H1 (cell line): ENCODE results near the gene MXD4. TPM values are rescaled to one million over a fixed set of nuclear protein-coding genes. Genes with fewer than 3 reads are reported as not detected.

Experiments
- BRCA1 ChIP-seq: IDR thresholded peaks from 2 replicates; pipeline ENCODE4 v1.6.1; 2012; ENCODE audit warnings: low read depth, low read length, improper control_type of control experiment
- CREB1 ChIP-seq: IDR thresholded peaks from 2 replicates; pipeline ENCODE4 v1.6.1; 2012; ENCODE audit warnings: inconsistent platforms
- KDM5A ChIP-seq: fragments of 200-600 bp; IDR thresholded peaks from 2 replicates; pipeline ENCODE4 v1.7.1; 2012; ENCODE audit warnings: mild to moderate bottlenecking, low read length, inconsistent platforms, mixed read lengths
- NRF1 ChIP-seq: IDR thresholded peaks from 2 replicates; pipeline ENCODE4 v1.6.1; 2011; ENCODE audit warnings: mild to moderate bottlenecking, low read depth, low read length, improper control_type of control experiment
- RXRA ChIP-seq: IDR thresholded peaks from 2 replicates; pipeline ENCODE4 v1.6.1; 2011; ENCODE audit warnings: low read depth, mild to moderate bottlenecking, low read length, moderate library complexity; ENCODE audit not compliant: insufficient read depth
- SIX5 ChIP-seq: IDR thresholded peaks from 2 replicates; pipeline ENCODE4 v1.6.1; 2011; ENCODE audit warnings: mild to moderate bottlenecking, low read depth, low read length
- SP1 ChIP-seq: IDR thresholded peaks from 2 replicates; pipeline ENCODE4 v1.6.1; 2011; ENCODE audit warnings: low read depth, low read length
- SRF ChIP-seq: IDR thresholded peaks from 2 replicates; pipeline ENCODE4 v1.6.1; 2011; ENCODE audit warnings: mild to moderate bottlenecking, low read depth, low read length, moderate library complexity
- TBP ChIP-seq: IDR thresholded peaks from 2 replicates; pipeline ENCODE4 v1.6.1; 2011; ENCODE audit warnings: low read depth, low read length, improper control_type of control experiment
- polyA plus RNA-seq, 7 experiments: library from polyadenylated mRNA; depleted of rRNA in 3 of 7; stranded (reverse) in 5 of 7; unstranded in 2 of 7; fragments of >200 nt in 5 of 7; fragments of 200-250 nt in 2 of 7; gene quantifications; 1 replicate in 5 of 7; 2 replicates in 1 of 7; 4 replicates in 1 of 7; pipeline versions ENCODE4 v1.2.1 to v1.2.3, GENCODE V29; 2011 to 2013; ENCODE audit warnings: missing spikeins in 2 of 7, mixed read lengths in 2 of 7
- total RNA-seq: library from RNA; stranded (reverse); fragmentation: NEBNext Ultra II Directional; extraction: Animal tissue kit (Norgen Biotek cat#: 25700); gene quantifications from 2 replicates; pipeline ENCODE4 v1.2.1, GENCODE V29; 2021
- TF ChIP-seq, protein P1 (sequence below): fragments of 300-600 bp; sonication (generic); IDR thresholded peaks from 2 replicates; pipeline ENCODE4 v1.7.1; 2012; ENCODE audit warnings: low read length, moderate library complexity, mild to moderate bottlenecking, inconsistent platforms; ENCODE audit not compliant: insufficient replicate concordance
- TF ChIP-seq, protein P2 (sequence below): IDR thresholded peaks from 2 replicates; pipeline ENCODE4 v1.6.1; 2011; ENCODE audit warnings: low read length, improper control_type of control experiment

Gene MXD4
- total and polyA plus RNA-seq, 2 of the 8 experiments (the other 6 are each of a cell fraction or from before 2014, with no cell fraction given), result 18.0 to 20.8 TPM

DNA sequence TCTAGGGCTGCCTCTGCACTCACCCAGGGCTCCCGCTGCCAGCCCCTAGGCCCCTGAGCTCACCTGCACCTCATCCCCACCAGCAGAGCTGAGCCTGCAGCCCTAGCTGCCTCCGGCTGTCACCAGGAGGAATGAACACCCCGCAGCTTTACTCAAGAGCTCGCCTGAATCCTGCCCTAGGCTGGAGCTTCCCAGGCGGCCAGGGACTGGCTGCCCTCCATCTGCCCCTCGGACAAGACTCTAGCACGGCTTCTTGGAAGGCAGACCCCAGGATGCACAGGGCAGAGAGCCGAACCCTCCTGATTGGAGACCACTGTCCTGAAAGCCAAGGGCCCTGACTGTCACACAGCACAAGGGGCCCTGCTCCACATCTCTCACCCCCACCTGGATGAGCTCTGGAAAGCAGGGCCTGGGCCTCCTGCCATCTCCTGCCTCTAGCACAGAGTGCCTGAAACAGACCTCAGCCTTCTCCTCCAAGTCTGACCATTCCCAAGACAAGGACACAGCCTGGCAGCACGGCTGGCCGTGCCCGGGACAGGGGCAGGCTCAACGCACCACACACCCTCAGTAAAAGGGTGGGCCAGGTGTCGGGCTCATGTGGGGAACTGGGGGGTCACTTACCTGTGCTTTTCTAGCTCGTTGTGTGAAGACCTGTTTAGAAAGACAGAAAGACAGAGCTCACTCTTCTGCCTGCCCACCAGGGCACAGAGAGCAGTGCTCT is 4.4 kb downstream of the MXD4 start (continued):
- TF ChIP-seq, protein P1, sequence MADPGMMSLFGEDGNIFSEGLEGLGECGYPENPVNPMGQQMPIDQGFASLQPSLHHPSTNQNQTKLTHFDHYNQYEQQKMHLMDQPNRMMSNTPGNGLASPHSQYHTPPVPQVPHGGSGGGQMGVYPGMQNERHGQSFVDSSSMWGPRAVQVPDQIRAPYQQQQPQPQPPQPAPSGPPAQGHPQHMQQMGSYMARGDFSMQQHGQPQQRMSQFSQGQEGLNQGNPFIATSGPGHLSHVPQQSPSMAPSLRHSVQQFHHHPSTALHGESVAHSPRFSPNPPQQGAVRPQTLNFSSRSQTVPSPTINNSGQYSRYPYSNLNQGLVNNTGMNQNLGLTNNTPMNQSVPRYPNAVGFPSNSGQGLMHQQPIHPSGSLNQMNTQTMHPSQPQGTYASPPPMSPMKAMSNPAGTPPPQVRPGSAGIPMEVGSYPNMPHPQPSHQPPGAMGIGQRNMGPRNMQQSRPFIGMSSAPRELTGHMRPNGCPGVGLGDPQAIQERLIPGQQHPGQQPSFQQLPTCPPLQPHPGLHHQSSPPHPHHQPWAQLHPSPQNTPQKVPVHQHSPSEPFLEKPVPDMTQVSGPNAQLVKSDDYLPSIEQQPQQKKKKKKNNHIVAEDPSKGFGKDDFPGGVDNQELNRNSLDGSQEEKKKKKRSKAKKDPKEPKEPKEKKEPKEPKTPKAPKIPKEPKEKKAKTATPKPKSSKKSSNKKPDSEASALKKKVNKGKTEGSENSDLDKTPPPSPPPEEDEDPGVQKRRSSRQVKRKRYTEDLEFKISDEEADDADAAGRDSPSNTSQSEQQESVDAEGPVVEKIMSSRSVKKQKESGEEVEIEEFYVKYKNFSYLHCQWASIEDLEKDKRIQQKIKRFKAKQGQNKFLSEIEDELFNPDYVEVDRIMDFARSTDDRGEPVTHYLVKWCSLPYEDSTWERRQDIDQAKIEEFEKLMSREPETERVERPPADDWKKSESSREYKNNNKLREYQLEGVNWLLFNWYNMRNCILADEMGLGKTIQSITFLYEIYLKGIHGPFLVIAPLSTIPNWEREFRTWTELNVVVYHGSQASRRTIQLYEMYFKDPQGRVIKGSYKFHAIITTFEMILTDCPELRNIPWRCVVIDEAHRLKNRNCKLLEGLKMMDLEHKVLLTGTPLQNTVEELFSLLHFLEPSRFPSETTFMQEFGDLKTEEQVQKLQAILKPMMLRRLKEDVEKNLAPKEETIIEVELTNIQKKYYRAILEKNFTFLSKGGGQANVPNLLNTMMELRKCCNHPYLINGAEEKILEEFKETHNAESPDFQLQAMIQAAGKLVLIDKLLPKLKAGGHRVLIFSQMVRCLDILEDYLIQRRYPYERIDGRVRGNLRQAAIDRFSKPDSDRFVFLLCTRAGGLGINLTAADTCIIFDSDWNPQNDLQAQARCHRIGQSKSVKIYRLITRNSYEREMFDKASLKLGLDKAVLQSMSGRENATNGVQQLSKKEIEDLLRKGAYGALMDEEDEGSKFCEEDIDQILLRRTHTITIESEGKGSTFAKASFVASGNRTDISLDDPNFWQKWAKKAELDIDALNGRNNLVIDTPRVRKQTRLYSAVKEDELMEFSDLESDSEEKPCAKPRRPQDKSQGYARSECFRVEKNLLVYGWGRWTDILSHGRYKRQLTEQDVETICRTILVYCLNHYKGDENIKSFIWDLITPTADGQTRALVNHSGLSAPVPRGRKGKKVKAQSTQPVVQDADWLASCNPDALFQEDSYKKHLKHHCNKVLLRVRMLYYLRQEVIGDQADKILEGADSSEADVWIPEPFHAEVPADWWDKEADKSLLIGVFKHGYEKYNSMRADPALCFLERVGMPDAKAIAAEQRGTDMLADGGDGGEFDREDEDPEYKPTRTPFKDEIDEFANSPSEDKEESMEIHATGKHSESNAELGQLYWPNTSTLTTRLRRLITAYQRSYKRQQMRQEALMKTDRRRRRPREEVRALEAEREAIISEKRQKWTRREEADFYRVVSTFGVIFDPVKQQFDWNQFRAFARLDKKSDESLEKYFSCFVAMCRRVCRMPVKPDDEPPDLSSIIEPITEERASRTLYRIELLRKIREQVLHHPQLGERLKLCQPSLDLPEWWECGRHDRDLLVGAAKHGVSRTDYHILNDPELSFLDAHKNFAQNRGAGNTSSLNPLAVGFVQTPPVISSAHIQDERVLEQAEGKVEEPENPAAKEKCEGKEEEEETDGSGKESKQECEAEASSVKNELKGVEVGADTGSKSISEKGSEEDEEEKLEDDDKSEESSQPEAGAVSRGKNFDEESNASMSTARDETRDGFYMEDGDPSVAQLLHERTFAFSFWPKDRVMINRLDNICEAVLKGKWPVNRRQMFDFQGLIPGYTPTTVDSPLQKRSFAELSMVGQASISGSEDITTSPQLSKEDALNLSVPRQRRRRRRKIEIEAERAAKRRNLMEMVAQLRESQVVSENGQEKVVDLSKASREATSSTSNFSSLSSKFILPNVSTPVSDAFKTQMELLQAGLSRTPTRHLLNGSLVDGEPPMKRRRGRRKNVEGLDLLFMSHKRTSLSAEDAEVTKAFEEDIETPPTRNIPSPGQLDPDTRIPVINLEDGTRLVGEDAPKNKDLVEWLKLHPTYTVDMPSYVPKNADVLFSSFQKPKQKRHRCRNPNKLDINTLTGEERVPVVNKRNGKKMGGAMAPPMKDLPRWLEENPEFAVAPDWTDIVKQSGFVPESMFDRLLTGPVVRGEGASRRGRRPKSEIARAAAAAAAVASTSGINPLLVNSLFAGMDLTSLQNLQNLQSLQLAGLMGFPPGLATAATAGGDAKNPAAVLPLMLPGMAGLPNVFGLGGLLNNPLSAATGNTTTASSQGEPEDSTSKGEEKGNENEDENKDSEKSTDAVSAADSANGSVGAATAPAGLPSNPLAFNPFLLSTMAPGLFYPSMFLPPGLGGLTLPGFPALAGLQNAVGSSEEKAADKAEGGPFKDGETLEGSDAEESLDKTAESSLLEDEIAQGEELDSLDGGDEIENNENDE, result no peak
- TF ChIP-seq SIX5, result no peak
- TF ChIP-seq BRCA1, result no peak
- TF ChIP-seq RXRA, result no peak
- TF ChIP-seq NRF1, result no peak
- no peak for TF ChIP-seq TBP
- no peak for TF ChIP-seq SRF
- no peak for TF ChIP-seq KDM5A
- no peak for TF ChIP-seq SP1
- TF ChIP-seq, protein P2, sequence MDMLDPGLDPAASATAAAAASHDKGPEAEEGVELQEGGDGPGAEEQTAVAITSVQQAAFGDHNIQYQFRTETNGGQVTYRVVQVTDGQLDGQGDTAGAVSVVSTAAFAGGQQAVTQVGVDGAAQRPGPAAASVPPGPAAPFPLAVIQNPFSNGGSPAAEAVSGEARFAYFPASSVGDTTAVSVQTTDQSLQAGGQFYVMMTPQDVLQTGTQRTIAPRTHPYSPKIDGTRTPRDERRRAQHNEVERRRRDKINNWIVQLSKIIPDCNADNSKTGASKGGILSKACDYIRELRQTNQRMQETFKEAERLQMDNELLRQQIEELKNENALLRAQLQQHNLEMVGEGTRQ, result no peak
- TF ChIP-seq CREB1, result no peak
